ENCODE results near the gene STRADA. TPM values are rescaled to one million over a fixed set of nuclear protein-coding genes. Genes with fewer than 3 reads are reported as not detected.

The STRADA gene
- total RNA-seq, 2 donors from 2014 or later = 18.8 to 21.2 TPM

- no peak for ATAC-seq
- no peak for DNase-seq
- intact Hi-C loops (cut with DNase I, micrococcal nuclease) = no loop called here
Observed at GRCh38 chr17:63705657-63706056, 35.9 kb downstream of the STRADA start.

- ATAC-seq = no peak
- intact Hi-C loops (cut with DNase I, micrococcal nuclease) = no loop called here
Observed at GRCh38 chr17:63704836-63705235, 36.8 kb downstream of the STRADA start.

GRCh38 chr17:63704259-63704576, 37.4 kb downstream of the STRADA start:
- no peak for DNase-seq
- intact Hi-C loops (cut with DNase I, micrococcal nuclease) = no loop called here

More at GRCh38 chr17:63704836-63705235, 36.8 kb downstream of the STRADA start:
- DNase-seq = no peak

GRCh38 chr17:63703556-63704258, 37.9 kb downstream of the STRADA start:
- no peak for DNase-seq
- ATAC-seq = no peak
- intact Hi-C loops (cut with DNase I, micrococcal nuclease) = no loop called here

More at GRCh38 chr17:63704259-63704576, 37.4 kb downstream of the STRADA start:
- no peak for ATAC-seq

GRCh38 chr17:63703029-63703428, 38.6 kb downstream of the STRADA start:
- intact Hi-C loops (cut with DNase I, micrococcal nuclease) = no loop called here
- ATAC-seq = no peak

GRCh38 chr17:63702721-63703015, 38.9 kb downstream of the STRADA start:
- DNase-seq (no peak), ATAC-seq (no peak)
- intact Hi-C loops (cut with DNase I, micrococcal nuclease) = no loop called here

More at GRCh38 chr17:63703029-63703428, 38.6 kb downstream of the STRADA start:
- DNase-seq = no peak

- ATAC-seq = no peak
- intact Hi-C loops (cut with DNase I, micrococcal nuclease) = no loop called here
- peak in 1 of 2 donors; percentile 59 for DNase-seq
Observed at GRCh38 chr17:63701868-63702720, 39.5 kb downstream of the STRADA start.

- intact Hi-C loops (cut with DNase I, micrococcal nuclease) = no loop called here
- DNase-seq (no peak), ATAC-seq (no peak)
Observed at GRCh38 chr17:63701456-63701820, 40.2 kb downstream of the STRADA start.

- intact Hi-C loops (cut with DNase I, micrococcal nuclease) = no loop called here
- ATAC-seq (peak; percentile 1), DNase-seq (peak in 1 of 2 donors; percentile 51)
Observed at GRCh38 chr17:63700528-63701455, 40.8 kb downstream of the STRADA start.

GRCh38 chr17:63699638-63700527, 41.7 kb downstream of the STRADA start, which contains the start of gene LIMD2:
Gene LIMD2 (minus strand): TSS chr17:63700125. CDS start chr17:63699298, 827 bp downstream.
- peak in 1 of 2 donors; percentile 76 for DNase-seq
- intact Hi-C loops (cut with DNase I, micrococcal nuclease) = no loop called here
- peak; percentile 6 for ATAC-seq

GRCh38 chr17:63698886-63699637, 42.5 kb downstream of the STRADA start:
- DNase-seq = peak in 1 of 2 donors; percentile 73
- ATAC-seq = peak; percentile 36
- intact Hi-C loops (cut with DNase I, micrococcal nuclease) = no loop called here

- peak in 1 of 2 donors; percentile 36 for DNase-seq
- intact Hi-C loops (cut with DNase I, micrococcal nuclease) = no loop called here
- peak; percentile 15 for ATAC-seq
Observed at GRCh38 chr17:63698381-63698885, 43.2 kb downstream of the STRADA start.

- DNase-seq (peak; percentile 70 to 84), ATAC-seq (peak; percentile 69)
- intact Hi-C loops (cut with DNase I, micrococcal nuclease) = no loop called here
Observed at GRCh38 chr17:63697341-63698286, 44.0 kb downstream of the STRADA start.

- DNase-seq (peak in 1 of 2 donors; percentile 31), ATAC-seq (peak; percentile 12)
- intact Hi-C loops (cut with DNase I, micrococcal nuclease) = no loop called here
Observed at GRCh38 chr17:63696381-63696961, 45.1 kb downstream of the STRADA start.

GRCh38 chr17:63695889-63696288, 45.7 kb downstream of the STRADA start:
- no peak for DNase-seq
- ATAC-seq = no peak
- intact Hi-C loops (cut with DNase I, micrococcal nuclease) = no loop called here
